Glutamatergic neuron (in vitro differentiated cells): ENCODE results near the gene HECTD3. TPM values are rescaled to one million over a fixed set of nuclear protein-coding genes. Genes with fewer than 3 reads are reported as not detected.

Experiments
- total RNA-seq: library from RNA; stranded (reverse); fragmentation: NEBNext Ultra II Directional; extraction: Animal tissue kit (Norgen Biotek cat#: 25700); gene quantifications from one replicate; pipeline ENCODE4 v1.2.1, GENCODE V29; 2021; ENCODE audit not compliant: unreplicated experiment

HECTD3 gene
- total RNA-seq, 1 donor from 2014 or later = 137 TPM

Other genes starting within 250 kb of the HECTD3 start
- 988 TPM for gene RPS8, start 235.8 kb downstream of the HECTD3 start, total RNA-seq
- gene BEST4, start 223.2 kb downstream of the HECTD3 start, total RNA-seq = 0.88 TPM
- gene PLK3, start 210.9 kb downstream of the HECTD3 start, total RNA-seq = 89.3 TPM
- not detected for gene DYNLT4, start 204.0 kb downstream of the HECTD3 start, total RNA-seq
- gene BTBD19, start 202.8 kb downstream of the HECTD3 start, total RNA-seq = 5.9 TPM
- 20.3 TPM for gene PTCH2, start 168.1 kb downstream of the HECTD3 start, total RNA-seq
- 50.0 TPM for gene EIF2B3, start 24.7 kb downstream of the HECTD3 start, total RNA-seq
- 90.4 TPM for gene UROD, start 930 bp upstream of the HECTD3 start, total RNA-seq
- 23.6 TPM for gene ZSWIM5, start 195.3 kb upstream of the HECTD3 start, total RNA-seq